Mesothelial cell of epicardium (in vitro differentiated cells): ENCODE results near the gene CDV3. TPM values are rescaled to one million over a fixed set of nuclear protein-coding genes. Genes with fewer than 3 reads are reported as not detected.

Experiments
- DNase-seq, 2 experiments: peaks; one replicate each; pipeline ENCODE4 v3.0.0; 2021; ENCODE audit warnings: low spot score in 2 of 2; ENCODE audit not compliant: unreplicated experiment in 2 of 2
- H3K27ac Mint-ChIP-seq: 2 replicates; pipeline ENCODE4 v1.8.0; 2021; ENCODE audit warnings: mixed read lengths
- H3K27me3 Mint-ChIP-seq: 2 replicates; pipeline ENCODE4 v1.8.0; 2021; ENCODE audit warnings: low read depth, mixed read lengths
- H3K36me3 Mint-ChIP-seq: 2 replicates; pipeline ENCODE4 v1.8.0; 2021; ENCODE audit warnings: mixed read lengths
- H3K4me1 Mint-ChIP-seq: 2 replicates; pipeline ENCODE4 v1.8.0; 2021; ENCODE audit warnings: mixed read lengths
- H3K4me3 Mint-ChIP-seq: 2 replicates; pipeline ENCODE4 v1.8.0; 2021; ENCODE audit warnings: mild to moderate bottlenecking, moderate library complexity, mixed read lengths
- H3K9me3 Mint-ChIP-seq: 2 replicates; pipeline ENCODE4 v1.8.0; 2021; ENCODE audit warnings: mixed read lengths
- CTCF ChIP-seq: fragments of 200-600 bp; sonication (generic); IDR thresholded peaks from one replicate; pipeline ENCODE4 v1.5.0; 2021; ENCODE audit warnings: antibody characterized with exemption; ENCODE audit not compliant: unreplicated experiment
- total RNA-seq: library from RNA; stranded (reverse); gene quantifications from 3 replicates; pipeline ENCODE4 v1.2.1, GENCODE V29; 2021

CDV3 gene
- total RNA-seq, 1 donor from 2014 or later, result 127 TPM

GRCh38 chr3:133576169-133576568 lies 2.7 kb downstream of the CDV3 start:
- DNase-seq, result no peak
- TF ChIP-seq CTCF, result no peak
- peak overlapping the region; percentile 55 for H3K27ac Mint-ChIP-seq
- peaks cover 19% of the 10 kb centered on the region for H3K36me3 Mint-ChIP-seq
- no peaks in the 10 kb centered on the region for H3K9me3 Mint-ChIP-seq
- peaks cover 41% of the 10 kb centered on the region for H3K4me1 Mint-ChIP-seq
- H3K4me3 Mint-ChIP-seq, result peak overlapping the region; percentile 43
- no peaks in the 10 kb centered on the region for H3K27me3 Mint-ChIP-seq

GRCh38 chr3:133578548-133579191 lies 5.2 kb downstream of the CDV3 start:
- H3K4me3 Mint-ChIP-seq, result no peak overlapping the region
- peaks cover 26% of the 10 kb centered on the region for H3K36me3 Mint-ChIP-seq
- H3K27me3 Mint-ChIP-seq, result no peaks in the 10 kb centered on the region
- no peak for DNase-seq
- peaks cover 31% of the 10 kb centered on the region for H3K4me1 Mint-ChIP-seq
- no peaks in the 10 kb centered on the region for H3K9me3 Mint-ChIP-seq
- H3K27ac Mint-ChIP-seq, result peak overlapping the region; percentile 53
- TF ChIP-seq CTCF, result no peak

GRCh38 chr3:133583396-133583795 lies 9.9 kb downstream of the CDV3 start:
- no peak for DNase-seq
- H3K27me3 Mint-ChIP-seq, result no peaks in the 10 kb centered on the region
- peaks cover 33% of the 10 kb centered on the region for H3K36me3 Mint-ChIP-seq
- no peak for TF ChIP-seq CTCF
- no peaks in the 10 kb centered on the region for H3K9me3 Mint-ChIP-seq
- no peak overlapping the region for H3K27ac Mint-ChIP-seq
- H3K4me1 Mint-ChIP-seq, result peaks cover 4% of the 10 kb centered on the region
- no peak overlapping the region for H3K4me3 Mint-ChIP-seq

GRCh38 chr3:133588035-133588434 lies 14.5 kb downstream of the CDV3 start:
- DNase-seq, result no peak
- Mint-ChIP-seq H3K36me3 (peaks cover 39% of the 10 kb centered on the region), H3K9me3 (no peaks in the 10 kb centered on the region), H3K27me3 (no peaks in the 10 kb centered on the region), H3K4me1 (no peaks in the 10 kb centered on the region), H3K4me3 (no peak overlapping the region), H3K27ac (no peak overlapping the region)
- no peak for TF ChIP-seq CTCF

- DNase-seq, result no peak
Observed at GRCh38 chr3:133588784-133589465, 15.4 kb downstream of the CDV3 start.

More at GRCh38 chr3:133588784-133589465, 15.4 kb downstream of the CDV3 start:
- no peak for TF ChIP-seq CTCF
- Mint-ChIP-seq H3K36me3 (peaks cover 37% of the 10 kb centered on the region), H3K4me3 (no peak overlapping the region), H3K4me1 (no peaks in the 10 kb centered on the region), H3K27me3 (no peaks in the 10 kb centered on the region), H3K27ac (no peak overlapping the region), H3K9me3 (no peaks in the 10 kb centered on the region)
